GM21526 (cell line): Measurements from ENCODE around the gene TMEM50B.

Experiments
- ATAC-seq: cut with Tn5 transposase; IDR thresholded peaks from one replicate; pipeline ENCODE4 v1.9.1; 2021; ENCODE audit warnings: moderate library complexity; ENCODE audit not compliant: unreplicated experiment, low FRiP score

The TMEM50B gene

DNA sequence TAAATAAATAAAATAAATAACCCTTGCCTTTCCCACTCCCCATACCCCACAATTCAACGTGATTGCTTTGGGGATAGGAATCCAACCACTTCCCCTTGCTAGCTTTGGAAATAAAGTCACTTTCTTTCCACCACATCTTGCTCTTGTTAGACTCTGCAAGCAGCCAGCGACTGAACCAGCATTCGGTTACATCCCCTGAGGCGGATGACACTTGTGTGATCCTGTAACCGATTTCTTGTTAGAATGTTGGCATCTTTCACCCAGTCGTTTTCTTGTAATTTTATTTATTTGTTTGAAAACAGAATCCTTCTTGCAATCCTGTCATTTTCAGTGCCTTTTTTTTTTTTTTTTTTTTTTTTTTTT lies 78.2 kb downstream of the TMEM50B start:
- ATAC-seq = no peak
